Measurements from ENCODE around the gene ZNF155. TPM values are rescaled to one million over a fixed set of nuclear protein-coding genes. Genes with fewer than 3 reads are reported as not detected.

The ZNF155 gene
- total and polyA plus RNA-seq, 2 donors (not counting 1 experiment from before 2014, with no cell fraction given) = 3.8 to 8.4 TPM

DNA sequence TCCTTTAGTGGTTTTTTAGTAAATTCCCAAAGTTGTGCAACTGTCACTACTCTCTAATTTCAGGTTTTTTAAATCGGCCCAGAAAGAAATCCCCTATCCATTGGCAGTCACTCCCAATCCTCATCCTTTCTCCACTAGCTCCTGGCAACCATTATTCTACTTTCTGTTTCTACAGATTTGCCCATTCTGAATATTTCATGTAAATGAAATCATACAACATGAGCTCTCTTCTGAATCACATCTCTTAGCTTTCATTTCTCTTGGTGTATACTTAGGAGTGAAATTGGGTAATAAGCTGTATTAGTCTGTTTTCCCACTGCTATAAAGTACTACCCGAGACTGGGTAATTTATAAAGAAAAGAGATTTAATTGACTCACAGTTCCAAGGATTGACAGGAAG lies 58.2 kb downstream of the ZNF155 start:
- DNase-seq (no peak), ATAC-seq (ENCODE audit: low read depth) (no peak)
- Histone ChIP-seq H3K9ac (ENCODE audit: low read length) (no peak overlapping the region), H3K4me2 (replicated peaks; ENCODE audit: low read depth, low read length, poor library complexity, severe bottlenecking) (no peak overlapping the region), H3K4me1 (ENCODE audit: control insufficient read depth in 2 of 2, insufficient read depth in 2 of 2, low read length in 2 of 2) (no peaks in the 10 kb centered on the region), H3K79me2 (ENCODE audit: control insufficient read depth, insufficient read depth, low read length) (no peaks in the 10 kb centered on the region), H4K20me1 (ENCODE audit: control insufficient read depth, insufficient read depth, low read length, poor library complexity, severe bottlenecking) (no peaks in the 10 kb centered on the region), H3K36me3 (replicated peaks in 1 of 2; ENCODE audit: control extremely low read depth in 1 of 2, control insufficient read depth in 1 of 2, extremely low read depth in 1 of 2, insufficient read depth in 2 of 2, low read length in 1 of 2) (no peaks in the 10 kb centered on the region), H3K4me3 (ENCODE audit: control extremely low read depth in 1 of 5, extremely low read depth in 1 of 5, insufficient read depth in 1 of 5, low read depth in 2 of 5, low read length in 4 of 5) (no peak overlapping the region), H3K27ac (ENCODE audit: low read length in 2 of 2) (no peak overlapping the region), H3K27me3 (replicated peaks in 1 of 4; ENCODE audit: control extremely low read depth in 1 of 4, control insufficient read depth in 3 of 4, insufficient read depth in 4 of 4, low read length in 3 of 4) (peaks cover 0 to 8% (median 0%) of the 10 kb centered on the region in 4 experiments), H2AFZ (ENCODE audit: insufficient read depth, low read depth, low read length, poor library complexity, severe bottlenecking) (no peak overlapping the region), H3K9me3 (ENCODE audit: control extremely low read depth in 1 of 3, control insufficient read depth in 2 of 3, insufficient read depth in 1 of 3, low read length in 2 of 3) (peaks cover 2 to 10% (median 5%) of the 10 kb centered on the region in 3 donors)
- CTCF ChIA-PET = no interaction called here
- POLR2A ChIA-PET = interaction anchor here (1.0 kb wide), 1 partner anchor 13 kb away, joined by 3 read pairs; no protein-coding TSS in a partner anchor
- intact Hi-C loops (cut with micrococcal nuclease) = no loop called here
- H3K9me3 Mint-ChIP-seq (ENCODE audit: insufficient read depth) = peaks cover 21% of the 10 kb centered on the region
- H3K4me3 Mint-ChIP-seq = no peak overlapping the region
- no peaks in the 10 kb centered on the region for H3K4me1 Mint-ChIP-seq
- no peak for TF ChIP-seq EZH2 (IDR thresholded peaks at IDR 0.05; ENCODE audit: borderline replicate concordance, insufficient read depth, low read depth, low read length, poor library complexity, severe bottlenecking)
- TF ChIP-seq, protein P1, sequence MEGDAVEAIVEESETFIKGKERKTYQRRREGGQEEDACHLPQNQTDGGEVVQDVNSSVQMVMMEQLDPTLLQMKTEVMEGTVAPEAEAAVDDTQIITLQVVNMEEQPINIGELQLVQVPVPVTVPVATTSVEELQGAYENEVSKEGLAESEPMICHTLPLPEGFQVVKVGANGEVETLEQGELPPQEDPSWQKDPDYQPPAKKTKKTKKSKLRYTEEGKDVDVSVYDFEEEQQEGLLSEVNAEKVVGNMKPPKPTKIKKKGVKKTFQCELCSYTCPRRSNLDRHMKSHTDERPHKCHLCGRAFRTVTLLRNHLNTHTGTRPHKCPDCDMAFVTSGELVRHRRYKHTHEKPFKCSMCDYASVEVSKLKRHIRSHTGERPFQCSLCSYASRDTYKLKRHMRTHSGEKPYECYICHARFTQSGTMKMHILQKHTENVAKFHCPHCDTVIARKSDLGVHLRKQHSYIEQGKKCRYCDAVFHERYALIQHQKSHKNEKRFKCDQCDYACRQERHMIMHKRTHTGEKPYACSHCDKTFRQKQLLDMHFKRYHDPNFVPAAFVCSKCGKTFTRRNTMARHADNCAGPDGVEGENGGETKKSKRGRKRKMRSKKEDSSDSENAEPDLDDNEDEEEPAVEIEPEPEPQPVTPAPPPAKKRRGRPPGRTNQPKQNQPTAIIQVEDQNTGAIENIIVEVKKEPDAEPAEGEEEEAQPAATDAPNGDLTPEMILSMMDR (IDR thresholded peaks at IDR 0.05) = no peak
- H3K27ac Mint-ChIP-seq = no peak overlapping the region
- WGBS (ENCODE audit: insufficient coverage) = 100% methylated on average over 1 of the region's 2 CpGs
- H3K27me3 Mint-ChIP-seq = peaks cover 34% of the 10 kb centered on the region

Small RNA genes within 50 kb of the gene (small RNA-seq; reads per million reads assigned to genes)
- gene AC006213.5 (ENCODE audit: insufficient read length, low read depth, low replicate concordance) = not detected

Other genes starting within 250 kb of the ZNF155 start
- 87.5 and 89.9 TPM in 2 replicates for gene SMG9, start 229.2 kb upstream of the ZNF155 start, total RNA-seq
- gene SMG9, start 229.2 kb upstream of the ZNF155 start, polyA plus RNA-seq = 24.8 and 33.9 TPM in 2 replicates
- gene KCNN4, start 203.2 kb upstream of the ZNF155 start, total RNA-seq = 107 and 119 TPM in 2 replicates
- gene KCNN4, start 203.2 kb upstream of the ZNF155 start, polyA plus RNA-seq = 112 and 267 TPM in 2 replicates
- gene LYPD5, start 181.7 kb upstream of the ZNF155 start, total RNA-seq = not detected in 2 replicates
- 0.46 TPM in 1 of 2 replicates, not detected in the other for gene LYPD5, start 181.7 kb upstream of the ZNF155 start, polyA plus RNA-seq
- 20.8 and 23.3 TPM in 2 replicates for gene ZNF283, start 156.9 kb upstream of the ZNF155 start, total RNA-seq
- 2.1 and 4.2 TPM in 2 replicates for gene ZNF283, start 156.9 kb upstream of the ZNF155 start, polyA plus RNA-seq
- gene ZNF404, start 100.2 kb upstream of the ZNF155 start, total RNA-seq = 5.5 and 6.6 TPM in 2 replicates
- 3.1 and 4.5 TPM in 2 replicates for gene ZNF404, start 100.2 kb upstream of the ZNF155 start, polyA plus RNA-seq
- 30.1 and 31.7 TPM in 2 replicates for gene ZNF45, start 48.9 kb upstream of the ZNF155 start, total RNA-seq
- 10.6 and 11.1 TPM in 2 replicates for gene ZNF45, start 48.9 kb upstream of the ZNF155 start, polyA plus RNA-seq
- 5.0 and 7.0 TPM in 2 replicates for gene ZNF221, start 33.0 kb upstream of the ZNF155 start, total RNA-seq
- 0.63 and 2.1 TPM in 2 replicates for gene ZNF221, start 33.0 kb upstream of the ZNF155 start, polyA plus RNA-seq
- 16.8 TPM in 2 replicates for gene ZNF230, start 18.8 kb downstream of the ZNF155 start, total RNA-seq
- 3.6 and 3.7 TPM in 2 replicates for gene ZNF230, start 18.8 kb downstream of the ZNF155 start, polyA plus RNA-seq
- gene ZNF222, start 41.2 kb downstream of the ZNF155 start, total RNA-seq = 7.5 and 9.1 TPM in 2 replicates
- gene ZNF222, start 41.2 kb downstream of the ZNF155 start, polyA plus RNA-seq = 2.5 and 4.3 TPM in 2 replicates
- 7.3 and 9.5 TPM in 2 replicates for gene ZNF223, start 67.8 kb downstream of the ZNF155 start, total RNA-seq
- 2.9 and 7.1 TPM in 2 replicates for gene ZNF223, start 67.8 kb downstream of the ZNF155 start, polyA plus RNA-seq
- 3.3 and 4.9 TPM in 2 replicates for gene ZNF284, start 88.0 kb downstream of the ZNF155 start, total RNA-seq
- gene ZNF284, start 88.0 kb downstream of the ZNF155 start, polyA plus RNA-seq = 2.1 and 3.4 TPM in 2 replicates
- 94.2 and 96.1 TPM in 2 replicates for gene ZNF224, start 110.2 kb downstream of the ZNF155 start, total RNA-seq
- gene ZNF224, start 110.2 kb downstream of the ZNF155 start, polyA plus RNA-seq = 30.7 and 53.7 TPM in 2 replicates
- gene ZNF225, start 129.2 kb downstream of the ZNF155 start, total RNA-seq = 12.1 and 13.1 TPM in 2 replicates
- 1.4 TPM in 2 replicates for gene ZNF225, start 129.2 kb downstream of the ZNF155 start, polyA plus RNA-seq
- 24.1 and 27.5 TPM in 2 replicates for gene ZNF234, start 157.4 kb downstream of the ZNF155 start, total RNA-seq
- 2.1 and 3.1 TPM in 2 replicates for gene ZNF234, start 157.4 kb downstream of the ZNF155 start, polyA plus RNA-seq
- 55.8 and 58.8 TPM in 2 replicates for gene ZNF226, start 180.9 kb downstream of the ZNF155 start, total RNA-seq
- gene ZNF226, start 180.9 kb downstream of the ZNF155 start, polyA plus RNA-seq = 14.8 and 17.8 TPM in 2 replicates
- 49.5 and 53.0 TPM in 2 replicates for gene ZNF227, start 228.3 kb downstream of the ZNF155 start, total RNA-seq
- 5.9 and 6.0 TPM in 2 replicates for gene ZNF227, start 228.3 kb downstream of the ZNF155 start, polyA plus RNA-seq